HEK293 (cell line): ENCODE data around the gene AKAP14.

Source experiments
- CTCF ChIA-PET: fragments of 350-600 bp; formaldehyde crosslinking; extraction: SDS; loops from one replicate; lab custom pipeline; 2021; ENCODE audit warnings: antibody characterized with exemption; lab: Yijun Ruan, JAX
- POLR2A ChIA-PET: fragments of 300-600 bp; formaldehyde crosslinking; extraction: SDS; loops from one replicate; lab custom pipeline; 2020; ENCODE audit warnings: antibody characterized with exemption, inconsistent platforms; lab: Yijun Ruan, JAX
- H3K27ac ChIP-seq: fragments of 200-500 bp; sonication (Bioruptor generic); 2 replicates; pipeline ENCODE4 v1.5.1; 2014; ENCODE audit warnings: low read depth, low read length, control low read depth, inconsistent platforms; ENCODE audit errors: extremely low read depth
- H3K36me3 ChIP-seq, 2 experiments: fragments of 200-500 bp in 1 of 2; sonication (Bioruptor generic) in 1 of 2; 1 replicate in 1 of 2; 2 replicates in 1 of 2; pipeline ENCODE4 v1.5.1; 2014 to 2017; ENCODE audit warnings: inconsistent platforms in 2 of 2, low read length in 2 of 2; ENCODE audit not compliant: control insufficient read depth in 2 of 2, insufficient read depth in 1 of 2
- H3K4me1 ChIP-seq: fragments of 200-500 bp; sonication (Bioruptor generic); 2 replicates; pipeline ENCODE4 v1.5.1; 2014; ENCODE audit warnings: mild to moderate bottlenecking, low read length, inconsistent platforms; ENCODE audit not compliant: control insufficient read depth, insufficient read depth
- H3K4me3 ChIP-seq: 2 replicates; pipeline ENCODE4 v1.5.1; 2011; ENCODE audit warnings: low read depth, mild to moderate bottlenecking, control low read depth, low read length, moderate library complexity
- H3K9me3 ChIP-seq: fragments of 200-500 bp; sonication (Bioruptor generic); 2 replicates; pipeline ENCODE4 v1.5.1; 2014; ENCODE audit warnings: low read depth, low read length, inconsistent platforms; ENCODE audit not compliant: control insufficient read depth, insufficient read depth
- EGR2 ChIP-seq: fragments of 450-650 bp; formaldehyde crosslinking; IDR thresholded peaks from 2 replicates; pipeline ENCODE4 v1.5.1; 2016; ENCODE audit warnings: low read depth, missing biosample characterization, missing genetic modification characterization
- GLI2 ChIP-seq: fragments of 450-650 bp; formaldehyde crosslinking; IDR thresholded peaks from 2 replicates; pipeline ENCODE4; 2017; ENCODE audit warnings: missing biosample characterization, missing genetic modification characterization, low read depth, borderline replicate concordance
- KLF7 ChIP-seq: fragments of 450-650 bp; formaldehyde crosslinking; IDR thresholded peaks from 2 replicates; pipeline ENCODE4 v1.5.1; 2016; ENCODE audit warnings: missing biosample characterization, missing genetic modification characterization, borderline replicate concordance
- SETDB1 ChIP-seq: IDR thresholded peaks from one replicate; pipeline ENCODE4 v1.6.1; 2017; ENCODE audit warnings: mild to moderate bottlenecking, low read length, moderate library complexity, mixed read lengths; ENCODE audit not compliant: insufficient read length
- SP3 ChIP-seq: fragments of 450-650 bp; formaldehyde crosslinking; IDR thresholded peaks from 2 replicates; pipeline ENCODE4 v1.5.1; 2016; ENCODE audit warnings: missing biosample characterization, missing genetic modification characterization
- YY1 ChIP-seq: fragments of 450-650 bp; formaldehyde crosslinking; IDR thresholded peaks from 2 replicates; pipeline ENCODE4 v1.5.1; 2018; ENCODE audit warnings: missing biosample characterization, missing genetic modification characterization
- ZBTB8A ChIP-seq: fragments of 450-650 bp; formaldehyde crosslinking; IDR thresholded peaks from 2 replicates; pipeline ENCODE4 v1.5.1; 2016; ENCODE audit warnings: missing biosample characterization, missing genetic modification characterization
- ZEB2 ChIP-seq: fragments of 450-650 bp; formaldehyde crosslinking; IDR thresholded peaks from 2 replicates; pipeline ENCODE4 v1.5.1; 2016; ENCODE audit warnings: missing biosample characterization, missing genetic modification characterization
- ZNF146 ChIP-seq: fragments of 450-650 bp; formaldehyde crosslinking; IDR thresholded peaks from 2 replicates; pipeline ENCODE4 v1.5.1; 2016; ENCODE audit warnings: missing biosample characterization, missing genetic modification characterization
- ZNF202 ChIP-seq: fragments of 450-650 bp; formaldehyde crosslinking; IDR thresholded peaks from 2 replicates; pipeline ENCODE4 v1.5.1; 2016; ENCODE audit warnings: missing biosample characterization, missing genetic modification characterization, borderline replicate concordance
- ZNF214 ChIP-seq: fragments of 450-650 bp; formaldehyde crosslinking; IDR thresholded peaks from 2 replicates; pipeline ENCODE4 v1.5.1; 2017; ENCODE audit warnings: missing biosample characterization, mild to moderate bottlenecking, missing genetic modification characterization, borderline replicate concordance
- ZNF248 ChIP-seq: fragments of 450-650 bp; formaldehyde crosslinking; IDR thresholded peaks from 2 replicates; pipeline ENCODE4 v1.5.1; 2017; ENCODE audit warnings: missing biosample characterization, missing genetic modification characterization
- ZNF292 ChIP-seq: fragments of 450-650 bp; formaldehyde crosslinking; IDR thresholded peaks from 2 replicates; pipeline ENCODE4 v1.5.1; 2016; ENCODE audit warnings: low read depth, missing biosample characterization, missing genetic modification characterization, borderline replicate concordance
- ZNF335 ChIP-seq: fragments of 450-650 bp; formaldehyde crosslinking; conservative IDR thresholded peaks from 2 replicates; pipeline ENCODE4 v1.5.1; 2016; ENCODE audit warnings: missing biosample characterization, missing genetic modification characterization
- ZNF37A ChIP-seq: fragments of 450-650 bp; IDR thresholded peaks from 2 replicates; pipeline ENCODE4 v1.5.1; 2018; ENCODE audit warnings: missing biosample characterization, missing genetic modification characterization
- ZNF416 ChIP-seq: fragments of 450-650 bp; formaldehyde crosslinking; IDR thresholded peaks from 2 replicates; pipeline ENCODE4 v1.5.1; 2016; ENCODE audit warnings: missing biosample characterization, missing genetic modification characterization
- ZNF423 ChIP-seq: fragments of 450-650 bp; formaldehyde crosslinking; IDR thresholded peaks from 2 replicates; pipeline ENCODE4 v1.5.1; 2016; ENCODE audit warnings: missing biosample characterization, missing genetic modification characterization
- ZNF501 ChIP-seq: fragments of 450-650 bp; formaldehyde crosslinking; IDR thresholded peaks from 2 replicates; pipeline ENCODE4 v1.5.1; 2016; ENCODE audit warnings: missing biosample characterization, missing genetic modification characterization
- ZNF560 ChIP-seq: fragments of 450-650 bp; formaldehyde crosslinking; IDR thresholded peaks from 2 replicates; pipeline ENCODE4 v1.5.1; 2017; ENCODE audit warnings: missing biosample characterization, missing genetic modification characterization, borderline replicate concordance
- ZNF596 ChIP-seq: fragments of 450-650 bp; IDR thresholded peaks from 2 replicates; pipeline ENCODE4 v1.5.0; 2018; ENCODE audit warnings: missing biosample characterization, mild to moderate bottlenecking, missing genetic modification characterization, moderate library complexity
- ZNF621 ChIP-seq: fragments of 450-650 bp; formaldehyde crosslinking; IDR thresholded peaks from 2 replicates; pipeline ENCODE4 v1.5.1; 2017; ENCODE audit warnings: missing biosample characterization, missing genetic modification characterization
- ZNF76 ChIP-seq: fragments of 450-650 bp; formaldehyde crosslinking; IDR thresholded peaks from 2 replicates; pipeline ENCODE4; 2016; ENCODE audit warnings: low read depth, missing biosample characterization, missing genetic modification characterization, borderline replicate concordance
- ZNF843 ChIP-seq: fragments of 450-650 bp; formaldehyde crosslinking; IDR thresholded peaks from 2 replicates; pipeline ENCODE4 v1.5.1; 2016; ENCODE audit warnings: missing biosample characterization, missing genetic modification characterization
- ZSCAN30 ChIP-seq: fragments of 450-650 bp; IDR thresholded peaks from 2 replicates; pipeline ENCODE4 v1.5.1; 2018; ENCODE audit warnings: missing biosample characterization, mild to moderate bottlenecking, missing genetic modification characterization, moderate library complexity
- TF ChIP-seq, protein P1 (sequence below): fragments of 450-650 bp; formaldehyde crosslinking; IDR thresholded peaks from 2 replicates; pipeline ENCODE4 v1.5.1; 2016; ENCODE audit warnings: missing biosample characterization, missing genetic modification characterization
- TF ChIP-seq, protein P2 (sequence below): fragments of 450-650 bp; formaldehyde crosslinking; IDR thresholded peaks from 2 replicates; pipeline ENCODE4 v1.5.1; 2016; ENCODE audit warnings: missing biosample characterization, missing genetic modification characterization
- TF ChIP-seq, protein P3 (sequence below): fragments of 450-650 bp; formaldehyde crosslinking; IDR thresholded peaks from 2 replicates; pipeline ENCODE4 v1.5.1; 2016; ENCODE audit warnings: missing biosample characterization, missing genetic modification characterization
- TF ChIP-seq, protein P4 (sequence below): fragments of 450-650 bp; formaldehyde crosslinking; IDR thresholded peaks from 2 replicates; pipeline ENCODE4 v1.5.1; 2016; ENCODE audit warnings: missing biosample characterization, missing genetic modification characterization
- TF ChIP-seq, protein P5 (sequence below): IDR thresholded peaks from 2 replicates; pipeline ENCODE4 v1.6.1; 2011; ENCODE audit warnings: mild to moderate bottlenecking, low read depth, low read length, borderline replicate concordance
- TF ChIP-seq, protein P6 (sequence below): fragments of 450-650 bp; formaldehyde crosslinking; IDR thresholded peaks from 2 replicates; pipeline ENCODE4 v1.5.1; 2017; ENCODE audit warnings: missing biosample characterization, missing genetic modification characterization

The AKAP14 gene

DNA sequence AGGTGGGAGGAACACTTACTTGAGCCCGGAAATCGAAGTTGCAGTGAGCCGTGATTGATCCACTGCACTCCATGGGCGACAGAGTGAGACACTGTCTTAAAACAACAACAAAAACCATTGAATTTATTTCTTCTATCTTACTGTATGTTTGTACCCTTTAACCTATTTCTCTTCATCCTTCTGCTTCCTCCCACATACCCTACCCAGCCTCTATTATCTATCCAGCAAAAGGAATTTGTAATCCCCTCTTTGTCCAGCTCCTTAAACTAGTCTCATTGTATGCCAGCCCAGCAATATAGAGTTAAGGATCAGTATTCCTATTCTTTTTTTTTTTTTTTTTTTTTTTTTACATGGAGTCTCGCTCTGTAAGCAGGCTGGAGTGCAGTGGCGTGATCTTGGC is 49.8 kb downstream of the AKAP14 start:
- TF ChIP-seq SETDB1 = no peak
- TF ChIP-seq ZNF202 (tag by site-specific recombination) = no peak
- TF ChIP-seq, protein P1, sequence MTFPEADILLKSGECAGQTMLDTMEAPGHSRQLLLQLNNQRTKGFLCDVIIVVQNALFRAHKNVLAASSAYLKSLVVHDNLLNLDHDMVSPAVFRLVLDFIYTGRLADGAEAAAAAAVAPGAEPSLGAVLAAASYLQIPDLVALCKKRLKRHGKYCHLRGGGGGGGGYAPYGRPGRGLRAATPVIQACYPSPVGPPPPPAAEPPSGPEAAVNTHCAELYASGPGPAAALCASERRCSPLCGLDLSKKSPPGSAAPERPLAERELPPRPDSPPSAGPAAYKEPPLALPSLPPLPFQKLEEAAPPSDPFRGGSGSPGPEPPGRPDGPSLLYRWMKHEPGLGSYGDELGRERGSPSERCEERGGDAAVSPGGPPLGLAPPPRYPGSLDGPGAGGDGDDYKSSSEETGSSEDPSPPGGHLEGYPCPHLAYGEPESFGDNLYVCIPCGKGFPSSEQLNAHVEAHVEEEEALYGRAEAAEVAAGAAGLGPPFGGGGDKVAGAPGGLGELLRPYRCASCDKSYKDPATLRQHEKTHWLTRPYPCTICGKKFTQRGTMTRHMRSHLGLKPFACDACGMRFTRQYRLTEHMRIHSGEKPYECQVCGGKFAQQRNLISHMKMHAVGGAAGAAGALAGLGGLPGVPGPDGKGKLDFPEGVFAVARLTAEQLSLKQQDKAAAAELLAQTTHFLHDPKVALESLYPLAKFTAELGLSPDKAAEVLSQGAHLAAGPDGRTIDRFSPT (tag by site-specific recombination) = no peak
- no peak for TF ChIP-seq YY1
- TF ChIP-seq KLF7 (tag by site-specific recombination) = no peak
- TF ChIP-seq ZSCAN30 = no peak
- no peak for TF ChIP-seq ZNF76 (tag by site-specific recombination)
- TF ChIP-seq ZEB2 (tag by site-specific recombination) = no peak
- TF ChIP-seq, protein P2, sequence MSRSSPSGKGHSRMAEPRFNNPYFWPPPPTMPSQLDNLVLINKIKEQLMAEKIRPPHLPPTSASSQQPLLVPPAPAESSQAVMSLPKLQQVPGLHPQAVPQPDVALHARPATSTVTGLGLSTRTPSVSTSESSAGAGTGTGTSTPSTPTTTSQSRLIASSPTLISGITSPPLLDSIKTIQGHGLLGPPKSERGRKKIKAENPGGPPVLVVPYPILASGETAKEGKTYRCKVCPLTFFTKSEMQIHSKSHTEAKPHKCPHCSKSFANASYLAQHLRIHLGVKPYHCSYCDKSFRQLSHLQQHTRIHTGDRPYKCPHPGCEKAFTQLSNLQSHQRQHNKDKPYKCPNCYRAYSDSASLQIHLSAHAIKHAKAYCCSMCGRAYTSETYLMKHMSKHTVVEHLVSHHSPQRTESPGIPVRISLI (tag by site-specific recombination) = no peak
- no peak for TF ChIP-seq ZNF248
- TF ChIP-seq ZNF621 = no peak
- TF ChIP-seq ZNF37A = no peak
- no peak for TF ChIP-seq ZNF416 (tag by site-specific recombination)
- TF ChIP-seq, protein P3, sequence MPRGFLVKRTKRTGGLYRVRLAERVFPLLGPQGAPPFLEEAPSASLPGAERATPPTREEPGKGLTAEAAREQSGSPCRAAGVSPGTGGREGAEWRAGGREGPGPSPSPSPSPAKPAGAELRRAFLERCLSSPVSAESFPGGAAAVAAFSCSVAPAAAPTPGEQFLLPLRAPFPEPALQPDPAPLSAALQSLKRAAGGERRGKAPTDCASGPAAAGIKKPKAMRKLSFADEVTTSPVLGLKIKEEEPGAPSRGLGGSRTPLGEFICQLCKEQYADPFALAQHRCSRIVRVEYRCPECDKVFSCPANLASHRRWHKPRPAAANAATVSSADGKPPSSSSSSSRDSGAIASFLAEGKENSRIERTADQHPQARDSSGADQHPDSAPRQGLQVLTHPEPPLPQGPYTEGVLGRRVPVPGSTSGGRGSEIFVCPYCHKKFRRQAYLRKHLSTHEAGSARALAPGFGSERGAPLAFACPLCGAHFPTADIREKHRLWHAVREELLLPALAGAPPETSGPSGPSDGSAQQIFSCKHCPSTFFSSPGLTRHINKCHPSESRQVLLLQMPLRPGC = no peak
- TF ChIP-seq, protein P4, sequence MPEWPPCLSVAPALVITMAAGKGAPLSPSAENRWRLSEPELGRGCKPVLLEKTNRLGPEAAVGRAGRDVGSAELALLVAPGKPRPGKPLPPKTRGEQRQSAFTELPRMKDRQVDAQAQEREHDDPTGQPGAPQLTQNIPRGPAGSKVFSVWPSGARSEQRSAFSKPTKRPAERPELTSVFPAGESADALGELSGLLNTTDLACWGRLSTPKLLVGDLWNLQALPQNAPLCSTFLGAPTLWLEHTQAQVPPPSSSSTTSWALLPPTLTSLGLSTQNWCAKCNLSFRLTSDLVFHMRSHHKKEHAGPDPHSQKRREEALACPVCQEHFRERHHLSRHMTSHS (tag by site-specific recombination) = no peak
- TF ChIP-seq ZNF843 = no peak
- no peak for TF ChIP-seq ZNF596 (tag by site-specific recombination)
- Histone ChIP-seq H3K4me3 (no peak overlapping the region), H3K4me1 (no peaks in the 10 kb centered on the region), H3K9me3 (no peaks in the 10 kb centered on the region), H3K36me3 (no peaks in the 10 kb centered on the region), H3K27ac (no peak overlapping the region)
- POLR2A ChIA-PET = no interaction called here
- CTCF ChIA-PET = no interaction called here

DNA sequence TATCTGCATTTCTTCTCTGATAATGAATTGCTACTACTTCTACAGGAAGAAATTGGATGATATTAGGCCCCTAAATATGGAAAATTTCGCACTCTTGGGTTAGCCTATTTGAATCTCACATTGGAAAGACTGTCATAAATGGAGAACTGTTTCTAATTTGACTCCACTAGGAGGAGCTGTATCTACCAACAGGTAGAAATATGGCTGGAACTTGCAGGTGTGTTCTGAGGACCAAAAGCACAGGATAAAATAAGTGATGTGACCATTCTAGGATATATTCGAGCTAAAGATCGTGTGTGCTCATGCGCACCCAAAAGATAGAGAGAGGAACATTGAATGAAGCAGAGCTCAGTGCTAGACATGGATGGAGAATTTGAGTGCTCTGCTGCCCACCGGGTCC is 52.7 kb downstream of the AKAP14 start:
- no peak overlapping the region for H3K27ac ChIP-seq
- TF ChIP-seq ZNF501 (no peak), ZNF214 (tag by site-specific recombination) (no peak), ZNF423 (tag by site-specific recombination) (no peak), ZNF292 (no peak), GLI2 (tag by site-specific recombination) (no peak), EGR2 (tag by site-specific recombination) (no peak), ZNF335 (tag by site-specific recombination) (no peak), ZNF146 (tag by site-specific recombination) (no peak), ZBTB8A (no peak), SP3 (tag by site-specific recombination) (no peak), ZNF560 (no peak)
- TF ChIP-seq, protein P5, sequence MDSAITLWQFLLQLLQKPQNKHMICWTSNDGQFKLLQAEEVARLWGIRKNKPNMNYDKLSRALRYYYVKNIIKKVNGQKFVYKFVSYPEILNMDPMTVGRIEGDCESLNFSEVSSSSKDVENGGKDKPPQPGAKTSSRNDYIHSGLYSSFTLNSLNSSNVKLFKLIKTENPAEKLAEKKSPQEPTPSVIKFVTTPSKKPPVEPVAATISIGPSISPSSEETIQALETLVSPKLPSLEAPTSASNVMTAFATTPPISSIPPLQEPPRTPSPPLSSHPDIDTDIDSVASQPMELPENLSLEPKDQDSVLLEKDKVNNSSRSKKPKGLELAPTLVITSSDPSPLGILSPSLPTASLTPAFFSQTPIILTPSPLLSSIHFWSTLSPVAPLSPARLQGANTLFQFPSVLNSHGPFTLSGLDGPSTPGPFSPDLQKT = no peak
- TF ChIP-seq, protein P6, sequence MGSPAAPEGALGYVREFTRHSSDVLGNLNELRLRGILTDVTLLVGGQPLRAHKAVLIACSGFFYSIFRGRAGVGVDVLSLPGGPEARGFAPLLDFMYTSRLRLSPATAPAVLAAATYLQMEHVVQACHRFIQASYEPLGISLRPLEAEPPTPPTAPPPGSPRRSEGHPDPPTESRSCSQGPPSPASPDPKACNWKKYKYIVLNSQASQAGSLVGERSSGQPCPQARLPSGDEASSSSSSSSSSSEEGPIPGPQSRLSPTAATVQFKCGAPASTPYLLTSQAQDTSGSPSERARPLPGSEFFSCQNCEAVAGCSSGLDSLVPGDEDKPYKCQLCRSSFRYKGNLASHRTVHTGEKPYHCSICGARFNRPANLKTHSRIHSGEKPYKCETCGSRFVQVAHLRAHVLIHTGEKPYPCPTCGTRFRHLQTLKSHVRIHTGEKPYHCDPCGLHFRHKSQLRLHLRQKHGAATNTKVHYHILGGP (tag by site-specific recombination) = no peak
- ChIA-PET CTCF (interaction anchor here (1.7 to 2.9 kb wide), 3 partner anchors 9 to 33 kb away, joined by 3 to 13 read pairs (median 6); no protein-coding TSS in a partner anchor), POLR2A (interaction anchor here (0.6 kb wide), 1 partner anchor 83 kb away, joined by 3 read pairs; no protein-coding TSS in a partner anchor)
- no peaks in the 10 kb centered on the region for H3K36me3 ChIP-seq
- no peaks in the 10 kb centered on the region for H3K9me3 ChIP-seq
- H3K4me3 ChIP-seq = no peak overlapping the region
- no peaks in the 10 kb centered on the region for H3K4me1 ChIP-seq
